Small intestine (tissue), 16 donors: ENCODE results near the gene FOXI1. TPM values are rescaled to one million over a fixed set of nuclear protein-coding genes. Genes with fewer than 3 reads are reported as not detected.

Experiments
- DNase-seq, 2 donors: peaks; one replicate each; pipeline versions ENCODE4 v3.0.0 to v3.0.0-alpha.2; 2013
- FAIRE-seq: peaks from 2 replicates; lab custom pipeline; 2012; peaks lifted over from hg19 to GRCh38; lab: Jason Lieb, UNC
- H3K27ac ChIP-seq, 3 donors: one replicate each; pipeline ENCODE4 v1.5.1; 2013; ENCODE audit warnings: low read length in 2 of 3, mild to moderate bottlenecking in 2 of 3, control low read depth in 1 of 3, inconsistent platforms in 1 of 3, low read depth in 1 of 3, moderate library complexity in 1 of 3
- H3K27me3 ChIP-seq, 3 donors: one replicate each; pipeline ENCODE4 v1.6.1; 2013; ENCODE audit warnings: low read length in 3 of 3, inconsistent platforms in 1 of 3; ENCODE audit not compliant: control insufficient read depth in 3 of 3, insufficient read depth in 3 of 3
- H3K36me3 ChIP-seq, 3 donors: one replicate each; pipeline ENCODE4 v1.6.1; 2013; ENCODE audit warnings: low read length in 3 of 3, inconsistent platforms in 1 of 3, low read depth in 1 of 3, mild to moderate bottlenecking in 1 of 3, moderate library complexity in 1 of 3; ENCODE audit not compliant: control insufficient read depth in 3 of 3, insufficient read depth in 2 of 3
- H3K4me1 ChIP-seq, 3 donors: one replicate each; pipeline ENCODE4 v1.6.1; 2013; ENCODE audit warnings: low read length in 2 of 3, inconsistent platforms in 1 of 3, low read depth in 1 of 3, mild to moderate bottlenecking in 1 of 3, moderate library complexity in 1 of 3; ENCODE audit not compliant: control insufficient read depth in 3 of 3, insufficient read depth in 2 of 3
- H3K4me3 ChIP-seq, 3 donors: one replicate each; pipeline ENCODE4 v1.5.1; 2013; ENCODE audit warnings: low read length in 3 of 3, control low read depth in 1 of 3, inconsistent platforms in 1 of 3, low read depth in 1 of 3, mild to moderate bottlenecking in 1 of 3, moderate library complexity in 1 of 3
- H3K9me3 ChIP-seq, 2 donors: one replicate each; pipeline ENCODE4 v1.6.1; 2013; ENCODE audit warnings: low read depth in 1 of 2, low read length in 1 of 2; ENCODE audit not compliant: control insufficient read depth in 2 of 2, insufficient read depth in 1 of 2
- WGBS, 3 donors: extraction: QIAGEN DNeasy Blood & Tissue Kit; methylation state at CpG; one replicate each; pipeline ENCODE4 v1.1.7; 2013; 5-methylcytosine and 5-hydroxymethylcytosine counted together
- long read RNA-seq, 10 donors: transcript quantifications; one replicate each; lab custom pipeline, GENCODE V29; 2026
- polyA plus RNA-seq, 4 donors: library from polyadenylated mRNA; stranded (reverse) in 3 of 4; unstranded in 1 of 4; fragments of 200-250 nt in 3 of 4; fragments of 120-200 nt in 1 of 4; gene quantifications; one replicate each; pipeline versions ENCODE4 v1.2.1 to v1.2.3, GENCODE V29; 2013
- donor health status: healthy with polysubstance abuse.
- donor health status: control.
- donor health status: control.
- donor health status: Bipolar disorder and iron deficiency.
- donor health status: healthy.

FOXI1 gene
- polyA plus RNA-seq: under 1 TPM in 2 of 4 donors, not detected in 2; 0.03 to 0.09 TPM
- long read RNA-seq, donor 1: 0 reads
- long read RNA-seq, donor 2: 0 reads
- long read RNA-seq, donor 3: 0 reads
- long read RNA-seq, donor 4: 0 reads
- long read RNA-seq, donor 5: 0 reads
- long read RNA-seq, donor 6: 0 reads
- long read RNA-seq, donor 7: 0 reads
- long read RNA-seq, donor 8: 0 reads
- long read RNA-seq, donor 9: 0 reads
- long read RNA-seq, donor 10: 0 reads

GRCh38 chr5:170105642-170106611, at the start of gene FOXI1:
FOXI1 (plus strand) TSS chr5:170105897; CDS start chr5:170105958, 61 bp downstream.
- Histone ChIP-seq H3K4me1 (no peaks in the 10 kb centered on the region), H3K27me3 (peaks cover 0 to 3% (median 0%) of the 10 kb centered on the region in 3 donors), H3K27ac (no peak within 1 kb of the TSS), H3K9me3 (no peaks in the 10 kb centered on the region), H3K4me3 (no peak within 1 kb of the TSS), H3K36me3 (no peaks in the 10 kb centered on the region)
- 70 to 75% (median 73%) methylated on average over 40 to 53 of the region's 53 CpGs for WGBS, 3 donors
- DNase-seq (no peak), FAIRE-seq (no peak)

GRCh38 chr5:170056561-170057267, 49.0 kb upstream of the FOXI1 start:
- H3K36me3 ChIP-seq: no peaks in the 10 kb centered on the region
- FAIRE-seq: no peak
- 78 to 85% (median 85%) methylated on average over 11 of the region's 11 CpGs for WGBS, 3 donors
- no peaks in the 10 kb centered on the region for H3K27me3 ChIP-seq
- no peaks in the 10 kb centered on the region for H3K4me1 ChIP-seq
- no peak for DNase-seq
- no peak overlapping the region for H3K4me3 ChIP-seq
- H3K9me3 ChIP-seq: no peaks in the 10 kb centered on the region
- no peak overlapping the region for H3K27ac ChIP-seq

- 88 to 94% (median 89%) methylated on average over 11 of the region's 11 CpGs for WGBS, 3 donors
- FAIRE-seq (no peak), DNase-seq (no peak)
- Histone ChIP-seq H3K9me3 (no peaks in the 10 kb centered on the region), H3K27ac (no peak overlapping the region), H3K4me3 (no peak overlapping the region), H3K27me3 (no peaks in the 10 kb centered on the region), H3K4me1 (no peaks in the 10 kb centered on the region), H3K36me3 (no peaks in the 10 kb centered on the region)
Observed at GRCh38 chr5:170057311-170057710, 48.4 kb upstream of the FOXI1 start.

- Histone ChIP-seq H3K36me3 (no peaks in the 10 kb centered on the region), H3K4me3 (no peak overlapping the region), H3K4me1 (no peaks in the 10 kb centered on the region), H3K9me3 (no peaks in the 10 kb centered on the region), H3K27me3 (no peaks in the 10 kb centered on the region), H3K27ac (no peak overlapping the region)
- DNase-seq (no peak), FAIRE-seq (no peak)
- WGBS, 3 donors: 85 to 90% (median 86%) methylated on average over 1 of the region's 1 CpG
Observed at GRCh38 chr5:170059221-170059620, 46.5 kb upstream of the FOXI1 start.

- DNase-seq: no peak
- Histone ChIP-seq H3K4me1 (no peaks in the 10 kb centered on the region), H3K27ac (no peak overlapping the region), H3K4me3 (no peak overlapping the region), H3K36me3 (no peaks in the 10 kb centered on the region), H3K9me3 (no peaks in the 10 kb centered on the region), H3K27me3 (no peaks in the 10 kb centered on the region)
- no peak for FAIRE-seq
Observed at GRCh38 chr5:170067152-170067551, 38.5 kb upstream of the FOXI1 start.

- no peaks in the 10 kb centered on the region for H3K36me3 ChIP-seq
- WGBS, 3 donors: 55 to 68% (median 61%) methylated on average over 4 of the region's 4 CpGs
- no peak overlapping the region for H3K27ac ChIP-seq
- DNase-seq: no peak
- no peaks in the 10 kb centered on the region for H3K9me3 ChIP-seq
- H3K4me1 ChIP-seq: no peaks in the 10 kb centered on the region
- FAIRE-seq: no peak
- H3K4me3 ChIP-seq: no peak overlapping the region
- no peaks in the 10 kb centered on the region for H3K27me3 ChIP-seq
Observed at GRCh38 chr5:170067574-170068170, 38.0 kb upstream of the FOXI1 start.

GRCh38 chr5:170069512-170069911, 36.2 kb upstream of the FOXI1 start:
- 71 to 92% (median 90%) methylated on average over 5 of the region's 5 CpGs for WGBS, 3 donors
- FAIRE-seq: no peak
- no peak for DNase-seq

More at GRCh38 chr5:170069512-170069911, 36.2 kb upstream of the FOXI1 start:
- no peak overlapping the region for H3K27ac ChIP-seq
- no peaks in the 10 kb centered on the region for H3K4me1 ChIP-seq
- no peaks in the 10 kb centered on the region for H3K9me3 ChIP-seq
- no peak overlapping the region for H3K4me3 ChIP-seq
- no peaks in the 10 kb centered on the region for H3K27me3 ChIP-seq
- H3K36me3 ChIP-seq: no peaks in the 10 kb centered on the region
